NCI-H345 (cell line): ENCODE results near the gene KIF17.

Source experiments
- DNase-seq: peaks from one replicate; lab custom pipeline; 2025; lab: John Stamatoyannopoulos, UW

The KIF17 gene

DNA sequence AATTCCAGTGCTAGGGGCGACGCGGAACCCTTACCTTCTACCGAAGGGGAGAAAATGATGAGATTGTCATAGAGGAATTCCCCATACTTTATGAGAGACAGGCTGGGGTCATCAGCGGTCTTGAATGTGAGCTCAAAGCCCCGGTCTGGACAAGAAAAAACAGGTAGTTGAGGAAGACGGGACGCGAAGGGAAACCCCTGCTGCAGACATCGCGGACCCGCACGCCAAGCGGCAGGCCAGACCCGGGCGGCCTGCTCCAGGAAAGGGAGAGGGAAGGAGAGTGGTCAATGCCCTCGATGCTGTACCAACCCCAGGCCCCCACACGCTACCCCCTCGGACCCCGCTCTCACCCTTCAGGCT is 57.0 kb downstream of the KIF17 start:
- DNase-seq = no peak

DNA sequence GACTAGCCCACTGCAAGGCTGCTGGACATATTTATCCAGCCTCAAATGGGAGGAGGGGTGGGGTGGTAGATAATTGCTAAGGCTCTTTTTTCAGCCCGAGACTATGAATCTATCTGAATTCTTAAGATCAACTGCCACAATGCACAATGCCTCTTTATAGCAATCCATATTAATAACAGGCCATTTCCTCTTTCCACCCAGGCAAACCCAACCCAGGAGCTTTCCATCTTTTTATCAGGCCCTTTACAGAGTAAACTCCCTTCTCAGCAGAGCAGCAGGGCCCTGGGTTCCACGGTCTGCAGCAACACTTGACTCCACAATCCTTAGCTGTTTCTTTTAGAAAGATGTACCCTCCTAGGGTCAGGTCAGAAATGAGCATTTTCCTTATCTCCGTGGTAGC is 57.4 kb downstream of the KIF17 start:
- no peak for DNase-seq

DNA sequence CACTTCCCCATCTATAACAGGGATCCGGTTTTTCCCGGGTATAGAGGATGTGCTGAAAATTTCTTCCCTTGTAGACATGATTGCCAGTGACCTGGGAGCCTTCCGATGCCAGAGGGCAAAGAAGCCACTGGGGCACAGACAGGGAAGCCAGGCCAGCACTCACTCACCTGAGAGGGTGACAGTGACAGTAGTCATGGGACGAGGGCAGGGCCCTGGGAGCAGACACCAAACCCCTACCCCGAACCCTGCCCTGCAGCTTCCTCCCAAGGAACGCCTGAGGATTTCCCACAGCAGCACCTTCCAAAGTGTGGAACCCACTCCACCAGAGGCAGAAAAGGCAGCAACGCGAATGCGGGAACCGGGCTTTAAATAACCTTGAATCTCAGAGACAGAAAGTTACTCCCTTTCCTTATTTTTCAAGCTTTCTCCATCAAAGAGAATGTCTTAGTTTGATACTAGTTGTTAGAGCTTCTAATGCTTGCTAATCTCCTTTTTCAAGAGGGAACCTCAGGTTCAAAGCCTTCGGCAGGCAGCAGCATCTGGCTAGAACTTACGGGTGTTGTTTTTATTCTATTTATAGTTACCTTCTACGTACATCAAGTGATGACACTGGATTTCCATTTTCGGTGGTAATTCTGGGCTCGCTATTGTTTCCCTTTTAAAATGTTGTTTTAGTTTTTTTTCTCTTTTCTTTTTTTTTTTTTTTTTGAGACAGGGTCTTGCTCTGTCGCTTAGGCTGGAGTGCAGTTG is 59.5 kb downstream of the KIF17 start:
- no peak for DNase-seq

DNA sequence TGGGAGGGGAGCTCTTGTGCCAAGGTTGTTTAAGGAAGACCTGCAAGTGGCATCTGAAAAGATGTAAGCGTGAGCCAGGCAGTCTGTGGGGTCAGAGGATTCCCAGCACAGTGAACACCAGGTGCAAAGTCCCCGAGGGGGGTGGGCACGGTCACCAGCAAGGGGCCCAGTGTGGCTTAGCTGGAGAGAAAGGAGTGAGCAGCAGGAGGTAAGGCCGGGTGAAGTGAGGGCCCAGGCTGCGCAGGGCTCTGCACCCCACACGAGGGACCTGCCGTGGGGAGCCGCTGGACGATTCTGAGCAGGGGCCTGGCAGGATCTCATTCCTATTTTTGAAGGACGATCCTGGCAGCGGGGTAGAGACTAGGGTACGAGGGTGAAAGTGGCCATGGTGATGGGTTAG is 60.8 kb downstream of the KIF17 start:
- no peak for DNase-seq

DNA sequence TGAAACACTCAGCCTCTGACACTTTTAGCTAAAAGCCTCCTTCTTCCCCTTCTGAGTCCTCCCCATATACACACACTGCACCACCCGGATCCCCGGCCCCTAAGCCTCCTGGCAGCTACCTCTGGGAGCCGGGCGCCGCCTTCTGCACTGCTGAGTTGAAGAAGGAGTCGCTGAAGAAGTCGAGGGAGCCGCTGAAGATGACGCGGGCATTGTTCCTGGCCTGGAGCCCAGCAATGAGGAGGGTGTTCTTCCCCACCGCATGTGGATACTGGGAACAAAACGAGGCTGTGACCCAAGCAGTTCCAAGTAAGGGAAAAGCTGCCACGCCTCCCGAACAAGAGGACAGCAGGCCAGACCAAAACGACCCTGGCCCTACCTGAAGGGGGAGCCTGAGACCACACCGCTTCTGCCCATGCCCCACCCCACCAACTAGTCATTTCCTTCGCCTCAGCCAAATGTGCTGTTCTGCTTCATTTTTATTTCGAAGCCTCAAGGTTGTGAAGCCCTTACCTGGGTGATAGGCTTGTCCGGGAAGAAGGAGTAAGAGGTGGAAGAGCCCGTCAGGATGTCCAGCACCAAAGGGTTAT is 63.6 kb downstream of the KIF17 start:
- no peak for DNase-seq

DNA sequence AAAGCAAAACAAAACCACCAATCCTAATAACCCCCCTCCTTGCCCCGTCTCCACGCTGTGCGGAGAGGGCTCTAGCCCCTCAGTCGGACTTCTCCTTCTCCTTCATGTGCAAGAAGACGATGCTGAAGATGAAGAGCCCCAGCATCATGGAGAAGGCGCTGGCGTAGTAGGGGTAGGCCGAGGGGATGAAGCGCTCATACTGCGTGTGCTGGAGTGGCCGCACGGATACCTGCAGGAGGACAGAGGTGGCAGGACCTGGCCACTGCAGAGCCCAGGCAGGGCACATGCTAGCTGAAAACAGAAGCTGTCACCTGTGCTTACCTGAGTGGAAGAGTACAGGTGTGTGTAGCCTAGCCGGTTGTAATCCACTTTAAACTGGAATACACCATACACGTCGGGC is 65.5 kb downstream of the KIF17 start:
- DNase-seq = no peak

DNA sequence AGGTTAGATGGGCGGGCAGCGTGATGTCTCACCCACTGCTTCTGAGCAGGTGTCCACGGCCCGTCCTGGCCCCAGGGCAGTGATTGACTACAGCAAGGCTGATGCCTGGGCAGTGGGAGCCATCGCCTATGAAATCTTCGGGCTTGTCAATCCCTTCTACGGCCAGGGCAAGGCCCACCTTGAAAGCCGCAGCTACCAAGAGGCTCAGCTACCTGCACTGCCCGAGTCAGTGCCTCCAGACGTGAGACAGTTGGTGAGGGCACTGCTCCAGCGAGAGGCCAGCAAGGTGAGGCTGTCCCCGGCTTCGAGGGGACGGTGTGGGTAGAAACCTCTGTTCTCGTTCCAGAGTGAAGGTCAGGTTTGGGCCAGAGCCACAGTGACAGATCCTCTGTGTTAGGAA is 68.9 kb downstream of the KIF17 start:
- DNase-seq = no peak

DNA sequence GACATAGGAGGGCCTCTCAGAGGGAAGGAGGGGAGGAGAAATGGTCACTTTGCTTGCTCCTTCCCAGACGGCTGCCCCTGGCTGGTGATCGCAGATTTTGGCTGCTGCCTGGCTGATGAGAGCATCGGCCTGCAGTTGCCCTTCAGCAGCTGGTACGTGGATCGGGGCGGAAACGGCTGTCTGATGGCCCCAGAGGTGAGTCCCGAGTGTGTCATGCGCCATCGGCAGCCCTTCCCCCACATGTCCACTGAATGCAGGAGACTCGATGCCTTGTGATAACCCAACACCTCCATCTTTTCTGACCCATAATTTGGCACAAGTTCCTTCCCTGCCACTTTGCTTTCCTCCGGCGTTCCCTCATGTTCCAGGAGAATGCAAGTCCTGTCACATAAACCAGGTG is 69.4 kb downstream of the KIF17 start:
- DNase-seq = no peak

DNA sequence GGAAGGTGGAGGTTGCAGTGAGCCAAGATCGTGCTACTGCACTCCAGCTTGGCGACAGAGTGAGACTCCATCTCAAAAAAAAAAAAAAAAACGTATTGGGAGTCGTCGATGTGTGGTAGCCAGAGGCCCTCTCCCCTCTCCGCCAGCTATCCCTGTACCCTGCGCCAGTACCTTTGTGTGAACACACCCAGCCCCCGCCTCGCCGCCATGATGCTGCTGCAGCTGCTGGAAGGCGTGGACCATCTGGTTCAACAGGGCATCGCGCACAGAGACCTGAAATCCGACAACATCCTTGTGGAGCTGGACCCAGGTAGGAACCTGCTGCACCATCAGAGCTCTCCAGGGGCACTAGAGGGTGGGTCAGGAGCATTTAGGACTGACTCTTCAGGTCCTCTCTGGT is 72.4 kb downstream of the KIF17 start:
- no peak for DNase-seq

DNA sequence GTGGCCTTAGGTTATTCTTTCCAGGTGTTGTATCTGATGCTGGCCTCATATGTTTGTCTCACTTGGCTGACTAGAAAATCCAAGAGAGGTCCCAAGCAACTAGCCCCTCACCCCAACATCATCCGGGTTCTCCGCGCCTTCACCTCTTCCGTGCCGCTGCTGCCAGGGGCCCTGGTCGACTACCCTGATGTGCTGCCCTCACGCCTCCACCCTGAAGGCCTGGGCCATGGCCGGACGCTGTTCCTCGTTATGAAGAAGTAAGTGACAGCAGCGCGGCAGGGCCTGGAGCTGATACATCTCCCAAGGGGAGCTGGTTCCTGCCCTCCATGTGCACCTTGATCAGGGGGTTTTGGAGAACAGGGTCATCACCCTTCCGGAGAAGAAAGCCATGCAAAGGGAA is 73.4 kb downstream of the KIF17 start:
- DNase-seq = no peak

DNA sequence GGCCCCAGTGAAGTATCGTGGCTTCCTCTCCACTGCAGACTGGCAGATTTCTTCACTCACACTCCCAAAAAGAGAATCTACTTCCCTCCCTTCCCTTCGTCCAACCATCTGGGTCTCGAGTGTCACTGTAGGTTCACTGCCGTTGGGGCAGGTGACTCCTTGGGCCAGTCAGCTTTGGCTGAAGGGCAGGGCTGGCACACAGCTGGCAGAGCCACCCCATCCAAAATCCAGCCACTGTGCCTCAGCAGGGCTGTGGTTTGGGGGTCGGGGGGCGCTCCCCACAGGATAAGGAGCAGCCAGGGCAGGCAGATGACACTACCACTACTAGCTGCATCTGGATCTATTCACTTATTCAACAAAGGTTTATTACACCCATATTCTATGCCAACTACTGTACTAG is 74.7 kb downstream of the KIF17 start:
- no peak for DNase-seq

DNA sequence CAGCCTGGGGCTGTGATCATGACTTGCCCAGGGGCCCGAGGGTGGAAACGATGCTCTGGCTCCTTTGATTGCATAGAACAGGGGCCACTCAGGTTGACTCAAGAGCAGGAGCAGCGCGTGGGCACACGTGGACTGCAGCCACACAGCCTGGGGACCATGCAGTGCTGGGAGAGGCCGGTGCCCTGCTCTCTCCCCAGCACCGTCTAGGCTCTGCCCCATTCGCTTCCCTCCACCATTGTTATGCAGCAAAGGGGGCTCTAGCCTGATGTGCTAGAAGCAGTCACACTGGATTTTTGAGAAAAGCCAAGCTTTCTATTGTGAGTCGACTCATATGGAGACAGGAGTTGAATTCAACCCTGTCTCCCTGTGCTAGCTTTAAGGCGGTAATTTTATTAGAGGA is 75.8 kb downstream of the KIF17 start:
- no peak for DNase-seq

DNA sequence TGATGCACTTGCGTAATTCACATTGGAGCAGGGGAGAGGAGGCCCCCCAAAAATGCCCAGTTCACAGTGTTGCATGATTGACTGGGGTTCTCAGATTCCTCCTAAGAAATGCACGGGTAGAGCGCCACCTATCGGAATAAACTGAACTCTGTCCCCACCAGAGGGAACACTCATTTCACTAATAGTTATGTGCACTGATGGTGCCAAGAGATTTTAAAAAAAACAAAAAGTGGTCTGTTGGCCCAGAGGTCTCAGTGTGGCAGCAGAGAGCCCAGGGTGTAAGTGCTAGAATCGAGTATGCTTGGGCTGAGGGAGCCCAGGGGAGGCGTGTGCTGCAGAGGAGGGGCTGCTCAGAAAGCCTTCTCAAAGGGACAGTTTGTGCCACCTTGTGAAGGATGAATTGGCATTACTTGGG is 77.6 kb downstream of the KIF17 start:
- peak; percentile 69 for DNase-seq

DNA sequence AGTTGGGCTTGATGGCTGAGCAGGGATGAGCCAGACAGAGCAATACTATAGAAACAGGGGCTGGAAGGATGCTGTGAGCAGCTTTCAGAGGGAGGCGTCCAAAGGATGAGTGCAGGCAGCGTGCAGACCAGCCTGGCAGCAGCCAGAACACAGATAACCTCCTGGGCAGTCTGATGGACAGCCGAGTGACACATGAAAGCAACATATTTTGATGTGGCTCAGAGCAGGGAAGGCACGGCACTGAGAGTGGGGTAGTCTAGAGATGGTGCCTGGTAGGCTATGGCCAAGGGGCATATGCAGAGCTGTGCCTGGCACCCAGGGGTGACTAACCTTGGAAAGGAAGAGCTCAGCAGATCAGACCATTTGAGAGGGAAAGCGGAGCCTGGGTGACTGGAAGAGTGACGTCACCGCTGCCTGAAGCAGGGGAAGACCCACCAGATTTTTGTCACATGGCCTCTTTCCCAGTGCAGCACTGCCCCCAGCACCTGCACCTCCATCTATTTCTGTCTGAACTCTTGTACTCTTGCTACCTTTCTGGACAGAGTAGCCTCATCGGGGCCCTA is 80.9 kb downstream of the KIF17 start:
- DNase-seq = no peak

DNA sequence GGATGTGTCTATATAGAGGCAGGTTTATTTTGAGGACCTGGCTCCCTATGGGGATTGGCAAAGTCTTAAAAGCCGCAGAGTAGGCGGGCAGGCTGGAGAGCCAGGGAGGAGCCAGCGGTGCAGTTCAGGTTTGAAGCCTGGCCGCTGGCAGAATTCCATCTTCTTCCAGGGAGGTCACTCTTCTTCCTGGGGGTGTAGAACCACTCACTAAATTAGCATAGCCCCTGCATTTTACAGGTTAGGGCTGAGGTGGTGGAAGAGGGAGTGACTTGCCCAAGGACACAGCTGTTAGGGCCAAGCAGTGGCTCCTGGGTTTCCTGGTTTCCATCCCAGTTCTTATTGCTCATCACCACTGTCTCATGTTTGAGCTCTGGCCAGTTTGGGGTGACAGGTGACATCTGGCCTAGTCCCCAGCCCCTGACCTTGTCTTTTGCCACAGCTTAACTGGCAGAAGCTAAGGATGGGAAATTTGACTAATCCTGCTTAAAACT is 83.2 kb downstream of the KIF17 start:
- peak; percentile 75 for DNase-seq

DNA sequence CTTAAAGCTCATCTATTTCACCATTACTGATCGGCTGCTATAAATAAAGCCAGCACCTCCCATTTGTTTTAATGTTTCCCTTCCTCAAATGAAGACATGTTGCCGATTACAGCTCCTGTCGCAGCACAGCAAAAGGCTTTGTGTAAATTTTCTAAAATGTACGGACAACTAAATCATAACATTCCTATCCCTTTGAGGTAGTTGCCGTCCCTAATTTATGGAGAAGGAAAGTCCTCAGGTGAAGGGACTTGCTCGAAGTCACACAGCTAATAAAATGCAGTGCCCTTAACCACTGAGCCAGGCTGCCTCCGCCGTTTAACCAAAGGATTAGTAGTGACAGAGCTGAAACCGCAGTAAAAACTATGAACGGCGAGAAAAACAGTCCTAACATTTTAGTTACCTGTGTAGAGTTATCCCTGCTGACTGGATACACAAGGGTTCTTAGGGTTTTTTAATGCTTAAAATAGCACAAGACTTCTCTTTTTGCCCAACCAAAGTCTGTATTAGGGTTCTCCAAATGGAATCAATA is 83.7 kb downstream of the KIF17 start:
- peak; percentile 44 for DNase-seq

DNA sequence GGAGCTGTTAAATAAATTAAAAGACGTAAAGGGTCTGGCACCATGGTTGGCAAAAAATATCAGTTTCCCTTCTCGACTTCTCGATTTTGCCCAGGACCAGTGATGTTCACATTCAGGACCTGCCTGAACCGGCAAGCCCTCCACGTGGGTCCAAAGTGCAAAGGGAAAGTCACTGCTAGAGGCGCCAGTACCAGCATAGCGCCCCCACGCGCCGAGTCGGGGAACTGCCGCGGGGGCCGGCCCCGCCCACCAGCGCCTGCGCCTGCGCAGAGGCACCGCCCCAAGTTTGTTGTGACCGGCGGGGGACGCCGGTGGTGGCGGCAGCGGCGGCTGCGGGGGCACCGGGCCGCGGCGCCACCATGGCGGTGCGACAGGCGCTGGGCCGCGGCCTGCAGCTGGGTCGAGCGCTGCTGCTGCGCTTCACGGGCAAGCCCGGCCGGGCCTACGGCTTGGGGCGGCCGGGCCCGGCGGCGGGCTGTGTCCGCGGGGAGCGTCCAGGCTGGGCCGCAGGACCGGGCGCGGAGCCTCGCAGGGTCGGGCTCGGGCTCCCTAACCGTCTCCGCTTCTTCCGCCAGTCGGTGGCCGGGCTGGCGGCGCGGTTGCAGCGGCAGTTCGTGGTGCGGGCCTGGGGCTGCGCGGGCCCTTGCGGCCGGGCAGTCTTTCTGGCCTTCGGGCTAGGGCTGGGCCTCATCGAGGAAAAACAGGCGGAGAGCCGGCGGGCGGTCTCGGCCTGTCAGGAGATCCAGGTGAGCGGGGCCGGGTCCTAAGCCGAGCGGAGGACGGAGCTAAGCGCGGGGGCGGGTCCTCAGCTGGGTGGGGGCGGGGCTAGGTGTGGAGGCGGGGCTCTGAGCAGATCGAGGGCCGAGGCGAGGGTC is 84.4 kb downstream of the KIF17 start, which contains the start of gene PINK1:
Gene PINK1, plus strand, starts transcription at position 269 of the 875 bp plus-strand sequence. Its CDS starts 91 bp downstream, at position 360.
- DNase-seq = peak; percentile 89

DNA sequence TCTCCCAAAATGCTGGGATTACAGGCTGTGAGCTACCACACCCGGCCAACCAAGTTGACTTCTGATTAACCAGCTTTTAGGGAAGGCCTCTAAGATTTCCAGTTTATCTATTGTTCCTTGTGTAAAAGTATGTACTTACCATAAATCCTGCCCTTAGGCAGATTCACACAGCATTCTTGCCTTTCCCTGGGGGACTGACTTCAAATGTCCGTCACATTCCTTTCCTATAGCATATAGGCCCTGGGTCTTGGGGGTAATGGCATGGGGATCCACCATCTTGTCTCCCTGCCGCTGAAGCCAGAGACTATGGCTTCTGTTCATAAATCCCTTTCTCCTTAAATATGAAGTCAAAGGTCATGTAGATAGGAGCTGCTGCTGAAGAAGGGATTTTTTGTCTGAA is 85.4 kb downstream of the KIF17 start:
- DNase-seq = no peak

DNA sequence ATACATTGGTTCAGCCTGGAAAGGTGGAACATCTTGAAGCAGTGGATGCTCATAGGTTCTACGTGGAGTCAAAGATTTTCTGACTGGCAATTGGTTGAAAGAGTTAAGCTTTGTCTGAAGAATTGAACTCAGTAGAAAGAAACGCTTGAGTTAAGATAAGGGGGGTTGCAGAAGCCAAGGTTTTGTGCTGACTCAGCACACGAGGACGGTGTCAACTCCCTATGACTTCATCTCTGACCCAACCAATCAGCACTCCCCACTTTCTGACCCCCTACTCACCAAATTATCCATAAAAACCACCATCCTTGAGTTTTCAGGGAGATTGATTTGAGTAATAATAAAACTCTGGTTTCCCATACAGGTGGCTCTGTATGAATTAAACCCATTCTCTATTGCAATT is 87.1 kb downstream of the KIF17 start:
- DNase-seq = no peak

DNA sequence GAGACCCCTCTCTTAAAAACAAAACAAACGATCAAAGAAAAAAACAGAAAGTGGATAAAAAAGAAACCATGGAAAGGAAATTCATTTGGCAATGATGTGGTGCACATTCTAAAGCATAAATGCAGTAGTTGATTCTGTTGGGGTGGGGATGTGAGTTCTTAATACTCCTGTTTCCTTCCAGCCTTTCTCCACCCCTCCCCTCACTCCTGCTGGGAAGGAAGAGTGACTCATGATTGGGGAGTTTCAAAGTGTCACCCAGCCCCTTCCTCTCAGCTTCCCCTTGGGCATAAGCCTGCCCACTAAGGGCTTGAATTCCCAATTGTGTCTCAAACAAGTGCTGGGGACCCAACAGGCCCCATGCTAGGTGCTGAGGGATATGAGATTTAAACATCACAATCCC is 91.3 kb downstream of the KIF17 start:
- DNase-seq = no peak

DNA sequence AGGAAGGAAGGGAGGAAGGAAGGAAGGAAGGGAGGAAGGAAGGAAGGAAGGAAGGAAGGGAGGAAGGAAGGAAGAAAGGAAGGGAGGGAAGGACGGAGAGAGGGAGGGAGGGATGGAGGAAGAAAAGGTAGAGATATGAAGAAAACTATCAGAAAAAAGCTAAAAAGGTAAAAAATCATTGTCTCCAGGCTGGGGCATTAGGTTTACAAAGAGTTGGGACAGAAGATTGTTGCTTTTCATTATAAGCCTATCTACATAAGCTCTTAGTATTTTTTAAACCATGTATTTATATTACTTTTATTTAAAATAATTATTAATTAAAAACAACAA is 91.7 kb downstream of the KIF17 start:
- no peak for DNase-seq
